Measurements from ENCODE around the gene TDRKH.
"Not testable (repeated sequence)": the region's sequence is repeated elsewhere in the genome, so short reads cannot be mapped to it uniquely, and the experiment has no call there.

Gene TDRKH

DNA sequence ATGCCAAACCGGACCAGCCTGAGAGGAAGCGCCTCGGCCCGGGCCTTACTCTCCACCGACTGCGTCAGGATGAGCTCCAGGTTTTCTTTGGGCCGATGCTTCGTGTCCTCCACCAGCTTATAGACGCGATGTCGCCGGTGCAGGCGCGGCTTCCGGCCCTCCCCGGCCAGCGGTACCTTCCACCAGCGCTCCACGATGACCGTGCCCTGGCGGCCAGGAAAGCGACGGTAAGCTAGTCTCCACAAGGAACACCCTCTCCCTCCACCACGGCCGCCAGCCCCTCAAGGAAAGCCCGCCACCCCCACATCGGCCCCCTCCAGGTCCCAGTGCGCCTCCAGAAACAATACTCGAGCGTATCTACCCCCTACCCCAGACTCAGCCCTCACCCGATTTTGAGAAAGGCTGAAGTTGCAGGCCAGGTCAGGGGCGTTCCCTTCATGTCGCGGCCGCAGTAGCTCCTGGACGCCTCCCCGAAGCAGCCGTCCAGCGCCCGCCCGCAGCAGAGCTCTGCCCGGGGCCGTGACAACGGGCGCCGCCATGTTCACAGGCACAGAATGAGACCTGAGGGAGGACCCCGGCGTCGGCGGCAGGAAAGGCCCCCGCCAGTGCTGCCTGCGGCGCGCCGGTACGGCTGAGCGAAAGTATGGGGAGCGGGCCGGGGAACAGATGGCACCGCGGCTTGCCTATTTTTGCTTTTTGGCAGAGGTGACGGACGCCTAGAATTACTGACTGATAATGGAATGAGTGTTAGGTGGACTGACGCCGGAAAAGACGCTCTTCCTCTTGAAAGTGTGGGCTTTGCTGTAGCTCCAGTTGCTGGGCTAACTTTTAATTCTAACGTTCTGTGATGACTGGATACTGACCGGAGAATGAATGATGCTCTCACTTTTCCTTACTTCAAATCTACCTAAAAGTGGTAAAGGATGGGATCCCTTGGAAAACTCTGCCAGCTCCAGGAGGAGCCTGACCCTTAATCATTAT, 27.1 kb downstream of the TDRKH start, which contains the start of gene MRPL9:
TSS of gene MRPL9 (minus strand) at position 556 of the 981 bp plus-strand sequence. CDS start at position 539, 17 bp downstream.
- peak; percentile 89 for DNase-seq (ENCODE audit: low spot score)

DNA sequence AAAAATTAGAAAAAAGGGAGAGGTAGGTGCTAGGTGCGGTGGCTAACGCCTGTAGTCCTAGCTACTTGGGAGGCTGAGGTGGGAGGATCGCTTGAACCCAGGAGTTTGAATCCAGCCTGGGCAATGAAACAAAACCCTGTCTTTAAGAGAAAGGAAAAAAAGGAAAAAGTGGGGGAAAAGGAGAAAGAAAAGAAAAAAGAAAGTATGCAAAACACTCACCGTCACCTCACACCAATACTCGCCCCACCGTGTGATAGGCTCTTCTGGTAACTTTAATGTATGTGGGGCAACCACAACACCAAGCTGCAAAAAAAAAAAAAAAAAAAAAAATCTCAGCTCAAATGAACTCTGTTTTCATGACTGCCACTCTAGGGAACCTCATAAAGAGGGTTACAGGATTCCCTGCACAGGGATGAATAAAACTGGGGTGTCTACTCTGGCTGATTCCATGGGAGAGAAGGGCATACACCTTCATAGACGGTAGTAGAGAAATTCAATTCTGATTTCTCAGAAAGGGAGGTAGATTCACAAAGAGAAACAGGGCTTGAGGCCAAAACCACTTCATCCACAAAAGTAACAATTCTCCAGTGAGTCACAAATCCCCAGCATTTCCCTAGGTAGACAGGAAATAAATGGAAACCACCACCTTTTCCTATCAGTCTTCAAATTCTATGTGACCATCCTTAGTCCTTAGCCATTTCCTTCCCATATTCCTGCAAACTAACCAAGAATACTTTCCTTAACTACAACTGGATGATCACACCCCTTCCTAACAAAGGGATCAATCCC, 29.5 kb downstream of the TDRKH start:
- no peak for DNase-seq (ENCODE audit: low spot score)

DNA sequence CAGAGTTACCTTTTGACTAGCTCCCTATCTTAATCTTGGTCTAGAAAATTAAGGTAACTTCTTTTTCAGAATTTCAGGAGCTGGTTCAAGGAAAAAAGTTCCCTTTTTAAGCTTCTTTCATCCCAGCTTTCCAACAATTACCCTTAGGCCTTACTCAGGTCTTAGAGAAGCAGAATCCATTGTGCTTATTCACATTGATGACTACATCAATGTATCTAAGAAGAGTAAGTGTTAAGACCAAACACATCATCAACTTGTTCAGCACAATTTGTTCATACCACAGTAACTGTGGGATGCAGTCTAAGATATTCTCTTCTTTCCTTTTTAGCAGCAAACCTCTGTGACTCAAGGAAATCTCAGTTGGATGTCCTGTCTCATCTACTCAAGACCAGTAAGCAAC, 31.1 kb downstream of the TDRKH start:
- DNase-seq (ENCODE audit: low spot score): no peak

DNA sequence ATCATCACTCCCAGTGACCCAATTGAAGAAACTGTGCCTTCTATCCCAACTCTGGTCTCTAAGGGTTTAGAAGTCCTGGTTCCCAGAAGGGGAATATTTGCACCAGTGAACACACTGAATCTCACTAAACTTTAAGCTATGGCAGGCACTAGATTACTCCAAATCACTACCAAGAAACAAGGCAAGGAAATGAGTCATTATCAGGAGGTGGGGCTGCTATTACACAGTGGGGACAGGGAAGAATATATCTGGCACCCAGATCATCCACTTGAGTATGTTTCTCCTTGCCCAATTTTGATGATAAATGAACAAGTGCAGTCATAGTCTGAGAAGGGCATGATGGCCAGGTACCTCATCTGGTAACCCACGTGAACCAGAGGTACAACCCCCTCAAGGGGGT, 34.0 kb downstream of the TDRKH start:
- no peak for DNase-seq (ENCODE audit: low spot score)

DNA sequence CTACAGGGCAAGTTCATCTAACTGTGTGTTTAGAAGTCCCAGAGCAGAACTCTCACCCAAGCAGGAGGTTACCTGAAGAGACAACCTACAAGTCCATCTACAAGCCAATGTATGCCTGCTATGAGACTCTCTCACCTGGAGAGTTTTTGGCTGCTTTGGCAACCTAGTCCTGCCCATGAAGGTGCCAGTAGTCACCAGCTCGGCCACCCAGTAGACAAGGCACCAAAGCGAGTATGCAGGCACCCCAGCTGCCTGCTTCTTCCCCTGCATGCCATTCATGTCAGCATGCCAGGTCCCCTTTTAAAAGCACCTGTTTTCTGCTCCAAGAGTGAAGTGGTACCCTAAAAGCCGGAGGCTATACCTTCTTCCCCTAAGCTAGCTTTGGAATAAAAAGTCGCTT, 48.8 kb downstream of the TDRKH start:
- DNase-seq (ENCODE audit: low spot score): no peak

DNA sequence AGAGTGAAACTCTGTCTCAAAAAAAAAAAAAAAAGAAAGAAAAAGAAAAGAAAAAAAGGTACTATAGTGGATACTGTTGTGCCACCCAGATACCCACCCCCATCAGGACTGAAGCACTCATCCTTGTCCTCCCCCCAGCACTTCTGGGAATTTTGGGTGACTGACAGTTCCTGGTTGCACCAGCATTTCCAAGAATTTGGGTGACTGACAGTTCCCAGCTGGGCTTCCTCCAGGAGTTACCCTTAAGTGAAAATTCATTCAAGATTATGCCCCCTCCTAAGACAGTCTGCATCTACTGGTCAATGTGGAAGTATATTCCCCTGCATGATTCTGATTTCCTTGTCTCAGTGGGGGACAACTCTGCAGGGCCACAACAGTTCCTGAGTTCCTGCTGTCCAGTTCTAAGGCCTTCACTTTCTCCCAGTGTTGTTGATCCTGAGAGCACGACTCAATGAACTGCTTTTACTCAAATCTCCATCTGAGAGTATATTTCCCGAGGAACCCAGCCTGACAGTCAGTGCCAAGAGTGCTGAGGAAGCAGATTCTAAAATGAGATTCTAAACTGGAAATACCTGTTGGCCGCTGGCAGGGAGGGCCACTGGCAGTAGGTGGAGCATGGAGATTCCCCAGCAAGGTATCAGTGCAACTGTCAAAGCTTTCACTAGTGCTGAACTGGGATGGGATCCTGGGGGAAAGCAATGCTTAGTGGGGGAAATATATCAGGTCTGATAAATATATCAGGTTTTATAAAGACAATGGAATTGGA, 50.5 kb downstream of the TDRKH start:
- no peak for DNase-seq (ENCODE audit: low spot score)

DNA sequence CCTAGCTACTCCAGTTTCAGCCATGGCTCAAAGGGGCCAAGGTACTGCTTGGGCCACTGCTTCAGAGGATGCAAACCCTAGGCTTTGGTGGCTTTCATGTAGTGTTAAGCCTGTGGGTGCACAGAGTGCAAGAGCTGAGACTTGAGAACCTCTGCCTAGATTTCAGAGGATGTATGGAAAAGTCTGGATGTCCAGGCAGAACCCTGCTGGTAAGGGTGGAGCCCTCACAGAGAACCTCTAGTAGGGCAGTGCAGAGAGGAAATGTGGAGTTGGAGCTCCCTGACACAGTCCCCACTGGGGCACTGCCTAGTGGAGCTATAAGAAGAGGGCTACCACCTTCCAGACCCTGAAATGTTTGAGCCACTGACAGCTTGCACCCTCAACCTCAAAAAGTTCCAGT, 52.8 kb downstream of the TDRKH start:
- no peak for DNase-seq (ENCODE audit: low spot score)

DNA sequence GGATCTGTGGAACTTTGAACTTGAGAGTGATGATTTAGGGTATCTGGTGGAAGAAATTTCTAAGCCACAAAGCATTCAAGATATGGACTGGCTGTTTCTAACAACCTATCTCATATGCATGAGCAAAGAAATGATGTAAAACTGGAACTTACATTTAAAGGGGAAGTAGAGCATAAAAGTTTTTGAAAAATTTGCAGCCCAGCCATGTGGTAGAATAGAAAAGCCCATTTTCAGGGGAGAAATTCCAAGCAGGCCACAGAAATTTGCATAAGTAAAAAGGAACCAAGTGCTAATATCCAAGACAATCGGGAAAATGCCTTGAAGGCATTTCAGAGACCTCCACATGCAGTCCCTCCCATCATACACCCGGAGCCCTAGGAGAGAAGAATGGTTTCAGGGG, 53.3 kb downstream of the TDRKH start:
- no peak for DNase-seq (ENCODE audit: low spot score)

DNA sequence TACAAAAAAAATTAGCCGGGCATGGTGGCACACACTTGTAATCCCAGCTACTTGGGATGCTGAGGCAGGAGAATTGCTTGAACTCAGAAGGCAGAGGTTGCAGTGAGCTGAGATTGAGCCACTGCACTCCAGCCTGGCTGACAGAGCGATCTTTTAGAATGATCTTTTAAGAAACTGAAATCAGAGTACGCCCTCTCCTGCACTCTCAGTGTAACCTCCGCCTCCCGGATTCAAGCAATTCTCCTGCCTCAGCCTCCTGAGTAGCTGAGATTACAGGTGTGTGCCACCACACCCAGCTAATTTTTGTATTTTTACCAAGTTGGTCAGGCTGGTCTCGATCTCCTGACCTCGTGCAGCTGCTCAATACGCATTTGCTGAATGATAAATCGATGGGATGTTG, 56.3 kb downstream of the TDRKH start:
- not testable (repeated sequence) for DNase-seq (ENCODE audit: low spot score)

DNA sequence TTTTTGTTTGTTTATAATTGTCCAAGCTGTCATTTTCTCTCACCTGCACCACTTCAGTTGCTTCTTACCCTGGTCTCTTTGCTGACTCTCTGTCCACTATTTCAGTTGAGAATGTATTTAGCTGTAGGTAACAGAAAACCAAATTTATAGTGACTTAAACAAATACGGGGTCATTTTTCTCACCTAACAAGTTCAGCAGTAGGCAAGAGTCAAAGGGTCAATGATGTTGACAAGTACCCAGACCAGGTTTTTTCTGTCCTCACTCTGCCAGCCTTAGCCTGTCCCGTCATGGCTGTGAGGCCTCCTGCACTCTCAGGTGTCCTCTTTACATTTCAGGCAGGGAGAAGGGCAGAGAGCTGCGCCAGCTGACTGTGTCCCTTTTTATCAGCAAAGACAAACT, 57.2 kb downstream of the TDRKH start:
- no peak for DNase-seq (ENCODE audit: low spot score)

DNA sequence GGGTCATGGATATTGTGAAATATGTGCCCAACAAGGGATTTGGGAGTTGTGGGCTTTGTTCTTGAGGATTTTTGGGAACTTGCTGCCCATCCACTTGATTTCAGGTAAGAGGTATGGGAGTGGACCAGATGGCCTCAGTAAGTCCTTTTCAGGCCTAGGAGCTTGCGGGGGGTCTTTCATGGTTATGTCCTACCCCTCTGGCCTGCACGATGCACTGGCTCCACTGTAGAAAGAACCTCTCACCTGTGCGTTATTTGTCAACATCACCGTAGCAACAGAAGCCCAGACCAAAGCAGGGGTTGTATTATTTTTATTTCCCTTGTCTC, 60.4 kb downstream of the TDRKH start:
- DNase-seq (ENCODE audit: low spot score): no peak

DNA sequence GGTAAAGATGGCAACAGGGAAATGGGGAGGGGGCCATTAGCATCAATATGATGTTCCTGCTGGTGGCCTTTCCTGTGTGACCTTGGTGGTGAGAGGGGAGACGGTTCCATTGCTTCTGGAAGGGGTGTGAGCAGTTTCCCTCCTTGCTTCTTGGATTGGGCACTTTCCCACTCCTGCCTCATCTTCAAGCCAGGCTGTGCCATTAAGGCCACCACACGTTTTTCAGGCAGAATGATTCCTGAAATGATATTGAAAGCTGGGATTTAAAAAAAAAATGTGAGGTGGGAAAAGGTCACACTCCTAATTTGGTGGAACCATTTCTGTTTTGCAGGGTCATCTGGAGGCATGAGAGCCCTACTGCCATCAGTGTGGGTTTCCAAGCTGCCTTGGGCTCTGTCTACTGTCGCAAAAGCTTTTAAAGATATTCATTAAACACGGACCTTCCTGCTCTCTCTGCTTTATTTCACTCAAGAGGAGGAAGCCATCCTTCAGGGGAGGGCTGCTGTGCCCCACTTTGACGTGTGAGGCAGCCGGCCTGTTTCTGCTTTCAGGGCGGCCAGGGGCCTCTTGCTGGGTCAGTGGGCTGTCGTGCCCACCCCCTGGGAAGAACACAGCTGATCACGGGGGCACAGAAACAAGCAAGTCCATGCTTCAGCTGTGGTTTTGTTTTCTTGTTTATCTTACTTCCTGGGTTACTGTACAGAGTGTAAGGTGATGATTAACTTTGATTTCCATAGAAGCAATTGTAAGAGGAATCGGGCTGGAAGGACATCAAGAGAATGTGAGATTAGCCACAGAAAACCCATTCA, 60.9 kb downstream of the TDRKH start:
- no peak for DNase-seq (ENCODE audit: low spot score)

DNA sequence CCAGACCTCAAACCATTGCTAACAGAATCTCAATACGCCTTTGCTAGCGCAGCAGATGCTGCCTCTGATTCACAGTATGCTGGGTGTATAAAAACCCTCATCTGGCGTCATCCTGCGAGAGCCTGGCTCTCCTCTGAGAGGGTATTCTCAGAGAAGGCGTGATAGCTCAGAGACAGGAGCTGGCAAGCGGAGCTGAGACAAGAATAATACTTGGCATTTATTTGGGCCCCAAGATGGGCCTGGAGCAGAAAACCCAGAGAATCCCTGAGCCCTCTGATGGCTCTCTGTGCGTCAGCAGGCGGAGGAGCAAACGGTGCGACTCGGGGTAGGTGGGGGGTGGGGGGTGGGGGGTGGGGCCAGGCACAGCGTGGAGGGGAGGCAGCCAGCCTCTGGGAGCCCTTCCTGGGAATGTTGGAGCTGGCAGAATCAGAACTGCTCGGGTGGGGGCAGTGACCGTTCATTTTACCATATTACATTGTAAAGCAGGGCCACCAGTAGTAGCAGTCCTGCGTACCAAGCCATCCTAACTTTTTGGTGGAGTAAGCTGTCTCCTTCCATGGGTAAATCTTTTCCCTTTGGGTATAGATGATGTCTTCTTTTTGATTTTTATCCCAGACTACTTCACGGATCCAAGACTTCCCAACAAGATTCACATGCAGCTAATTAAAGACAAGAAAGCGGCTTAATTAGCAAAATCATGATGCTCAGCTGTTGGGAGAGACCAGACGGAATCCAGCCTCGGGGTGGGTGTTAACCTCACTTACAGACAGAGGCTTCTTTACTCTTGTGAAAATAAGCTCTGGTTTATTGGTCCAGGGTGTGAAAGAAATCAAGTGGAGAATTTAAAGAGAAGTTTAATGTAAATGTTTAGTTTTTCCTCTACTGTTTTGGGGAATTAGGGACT, 61.9 kb downstream of the TDRKH start:
- DNase-seq (ENCODE audit: low spot score): no peak

DNA sequence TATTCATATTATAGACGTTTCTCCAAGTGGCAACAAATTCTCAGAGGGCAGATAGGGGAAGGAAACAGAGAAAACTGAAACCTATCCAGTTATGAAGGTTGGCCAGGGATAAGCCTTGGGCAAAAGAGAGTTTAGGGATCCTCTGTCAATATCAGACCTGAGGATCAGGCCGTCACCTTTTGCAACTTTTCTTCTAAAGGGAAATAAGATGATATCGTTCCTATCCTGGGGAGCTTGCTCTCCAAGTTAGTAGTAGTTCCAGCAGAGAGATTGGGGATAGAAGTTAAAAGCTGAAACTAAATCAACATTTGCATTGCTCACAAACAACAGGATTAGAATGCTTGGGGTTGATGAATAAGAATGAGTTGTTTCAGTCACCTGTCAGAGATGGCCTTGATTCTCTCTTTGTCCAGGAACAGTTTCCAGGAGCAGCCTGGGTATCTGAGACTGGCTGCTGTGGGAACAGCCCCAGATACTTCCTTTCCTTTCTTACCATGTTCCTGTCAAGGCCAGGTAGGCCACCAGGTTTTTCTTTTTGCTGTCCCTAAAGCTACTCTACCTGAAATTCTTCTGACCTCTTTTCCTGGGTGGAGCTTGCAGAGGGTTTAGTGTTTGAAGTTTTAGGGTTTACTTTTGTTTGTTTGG, 66.5 kb downstream of the TDRKH start:
- DNase-seq (ENCODE audit: low spot score): no peak

All from ecto neural progenitor cell (in vitro differentiated cells).